Endothelial cell of umbilical vein (primary cell): ENCODE measurements around the gene MRPS6. TPM values are rescaled to one million over a fixed set of nuclear protein-coding genes. Genes with fewer than 3 reads are reported as not detected.

Source experiments
- BruUV-seq: library from RNA; stranded (reverse); fragments of 400-500 nt; replicated peaks from 2 replicates; lab custom pipeline; 2021; lab: Mats Ljungman, UMichigan
- CTCF ChIA-PET: fragments of 300-600, 350-600 bp; sonication (Branson Sonifier 250); formaldehyde crosslinking; loops from one replicate; lab custom pipeline; 2021; ENCODE audit warnings: antibody characterized with exemption, inconsistent platforms; lab: Charles Lee
- POLR2A ChIA-PET: fragments of 300-600, 350-600 bp; sonication (Branson Sonifier 250); formaldehyde crosslinking; loops from one replicate; lab custom pipeline; 2021; ENCODE audit warnings: antibody characterized with exemption, inconsistent platforms; lab: Charles Lee
- DNase-seq: peaks from one replicate; pipeline ENCODE4 v3.0.0-alpha.2; 2011; ENCODE audit warnings: low read depth, low spot score
- FAIRE-seq: peaks from 2 replicates; lab custom pipeline; 2011; peaks lifted over from hg19 to GRCh38; lab: Jason Lieb, UNC
- H2AFZ ChIP-seq: 2 replicates; pipeline ENCODE4 v1.6.0; 2012; ENCODE audit warnings: low read depth, low read length, control low read depth, inconsistent platforms
- H3K27ac ChIP-seq: 2 replicates; pipeline ENCODE4 v1.5.1; 2011; ENCODE audit warnings: low read depth, mild to moderate bottlenecking, control low read depth, low read length, moderate library complexity; ENCODE audit not compliant: insufficient read depth
- H3K27me3 ChIP-seq, 2 experiments: 2 replicates each; pipeline versions ENCODE4 v1.6.0 to v1.6.1; 2011; ENCODE audit warnings: low read length in 2 of 2, mixed read lengths in 1 of 2; ENCODE audit not compliant: control insufficient read depth in 2 of 2, insufficient read depth in 2 of 2
- H3K36me3 ChIP-seq, 2 experiments: 2 replicates in 1 of 2; 3 replicates in 1 of 2; pipeline ENCODE4 v1.5.1; 2011; ENCODE audit warnings: low read length in 2 of 2, mild to moderate bottlenecking in 1 of 2, moderate library complexity in 1 of 2; ENCODE audit not compliant: control insufficient read depth in 2 of 2, insufficient read depth in 2 of 2; ENCODE audit errors: extremely low read depth in 1 of 2
- H3K4me1 ChIP-seq: 3 replicates; pipeline ENCODE4 v1.5.1; 2011; ENCODE audit warnings: mild to moderate bottlenecking, low read length; ENCODE audit not compliant: control insufficient read depth, insufficient read depth; ENCODE audit errors: extremely low read depth
- H3K4me2 ChIP-seq: 2 replicates; pipeline ENCODE4 v1.6.1; 2011; ENCODE audit warnings: low read length, control low read depth, mixed read lengths; ENCODE audit not compliant: insufficient read depth
- H3K4me3 ChIP-seq, 3 experiments: fragments of 200-600 bp in 1 of 3; sonication (generic), shearing (Covaris generic) in 1 of 3; replicated peaks in 1 of 3; 2 replicates each; pipeline ENCODE4 v1.5.1; 2011 to 2016; ENCODE audit warnings: control low read depth in 3 of 3, low read length in 3 of 3, mild to moderate bottlenecking in 2 of 3, inconsistent platforms in 1 of 3, low read depth in 1 of 3, moderate library complexity in 1 of 3; ENCODE audit not compliant: insufficient read depth in 1 of 3
- H3K79me2 ChIP-seq: 2 replicates; pipeline ENCODE4 v1.6.0; 2012; ENCODE audit warnings: low read length, inconsistent platforms; ENCODE audit not compliant: control insufficient read depth, insufficient read depth
- H3K9ac ChIP-seq: replicated peaks from 2 replicates; pipeline ENCODE3; 2011; ENCODE audit warnings: low read length, control low read depth; ENCODE audit not compliant: insufficient read depth; ENCODE audit errors: extremely low read depth
- H3K9me1 ChIP-seq: replicated peaks from 3 replicates; pipeline ENCODE4 v1.6.0; 2011; ENCODE audit warnings: mild to moderate bottlenecking, low read length; ENCODE audit not compliant: control insufficient read depth, insufficient read depth; ENCODE audit errors: extremely low read depth
- H3K9me3 ChIP-seq: replicated peaks from 2 replicates; pipeline ENCODE4 v1.5.1; 2012; ENCODE audit warnings: low read length, inconsistent platforms; ENCODE audit not compliant: control insufficient read depth, insufficient read depth
- H4K20me1 ChIP-seq: replicated peaks from 2 replicates; pipeline ENCODE3; 2011; ENCODE audit warnings: mild to moderate bottlenecking, low read length; ENCODE audit not compliant: control insufficient read depth, insufficient read depth; ENCODE audit errors: extremely low read depth
- CTCF ChIP-seq, 2 donors: IDR thresholded peaks; 1 replicate in 1 of 2; 2 replicates in 1 of 2; pipeline ENCODE4 v1.5.1; 2011; ENCODE audit warnings: low read length in 2 of 2, mild to moderate bottlenecking in 2 of 2, moderate library complexity in 2 of 2, control low read depth in 1 of 2, inconsistent platforms in 1 of 2, low read depth in 1 of 2; ENCODE audit not compliant: insufficient read depth in 1 of 2; ENCODE audit errors: extremely low read depth in 1 of 2
- EZH2 ChIP-seq: IDR thresholded peaks from 2 replicates; pipeline ENCODE4 v1.6.1; 2012; ENCODE audit warnings: borderline replicate concordance, low read depth, mild to moderate bottlenecking, moderate library complexity, low read length, inconsistent platforms; ENCODE audit not compliant: severe bottlenecking
- FOS ChIP-seq: IDR thresholded peaks from 2 replicates; pipeline ENCODE4 v1.6.1; 2011; ENCODE audit warnings: mild to moderate bottlenecking, low read length, moderate library complexity, borderline replicate concordance; ENCODE audit not compliant: insufficient read depth
- GATA2 ChIP-seq: IDR thresholded peaks from 2 replicates; pipeline ENCODE4 v1.7.0; 2011; ENCODE audit warnings: low read depth, mild to moderate bottlenecking, moderate library complexity, mixed read lengths, low read length; ENCODE audit not compliant: insufficient read length, insufficient read depth
- JUN ChIP-seq: IDR thresholded peaks from 2 replicates; pipeline ENCODE4 v1.6.1; 2011; ENCODE audit warnings: borderline replicate concordance, low read depth; ENCODE audit not compliant: insufficient read length, insufficient read depth
- MAX ChIP-seq: IDR thresholded peaks from 2 replicates; pipeline ENCODE4 v1.6.1; 2011; ENCODE audit not compliant: insufficient read depth, insufficient read length
- MYC ChIP-seq: IDR thresholded peaks from one replicate; pipeline ENCODE4 v1.6.1; 2011; ENCODE audit warnings: mild to moderate bottlenecking, low read depth, low read length
- POLR2A ChIP-seq: IDR thresholded peaks from 2 replicates; pipeline ENCODE4 v1.6.1; 2012; ENCODE audit warnings: low read depth, mild to moderate bottlenecking, control low read depth, low read length
- POLR2AphosphoS5 ChIP-seq: IDR thresholded peaks from 2 replicates; pipeline ENCODE4 v1.6.1; 2012; ENCODE audit warnings: low read depth, mild to moderate bottlenecking, control low read depth, low read length, moderate library complexity; ENCODE audit not compliant: insufficient read depth
- dilution Hi-C: fragments of 300-500 bp; cut with MboI; formaldehyde crosslinking; loops from one replicate; pipeline ENCODE4 v1.15.0; 2019; ENCODE audit warnings: low sequenced_read_pairs; ENCODE audit not compliant: extremely low pct_ligation_motif_present
- intact Hi-C: fragments of 100-400 bp; cut with micrococcal nuclease; formaldehyde crosslinking; loops from one replicate; pipeline ENCODE4 v1.10.0; 2022
- polyA plus RNA-seq, 4 experiments: library from polyadenylated mRNA; depleted of rRNA in 3 of 4; stranded (reverse) in 3 of 4; unstranded in 1 of 4; fragments of >200 nt; gene quantifications; 2 replicates each; pipeline versions ENCODE4 v1.2.1 to v1.2.3, GENCODE V29; 2011 to 2012; ENCODE audit warnings: missing spikeins in 1 of 4
- total RNA-seq: library from RNA; stranded (reverse); gene quantifications from 2 replicates; pipeline ENCODE4 v1.2.3, GENCODE V29; 2021

Gene MRPS6
- total and polyA plus RNA-seq, 2 donors (not counting 3 experiments of a cell fraction or from before 2014, with no cell fraction given) = 19.8 to 37.2 TPM

GRCh38 chr21:34023691-34024373, 49.5 kb upstream of the MRPS6 start:
- CTCF ChIA-PET = interaction anchor here (1.4 to 2.3 kb wide), 2 partner anchors 11 to 100 kb away, joined by 4 to 6 read pairs; no protein-coding TSS in a partner anchor
- TF ChIP-seq POLR2AphosphoS5 (no peak), MAX (no peak), JUN (no peak), MYC (no peak), FOS (no peak), EZH2 (no peak), CTCF (IDR thresholded peaks at IDR 0.05; ENCODE audit: extremely low read depth in 1 of 2, insufficient read depth in 1 of 2, low read depth in 1 of 2, low read length in 2 of 2) (no peak), POLR2A (no peak), GATA2 (no peak)
- BruUV-seq = no TSS peak

More at GRCh38 chr21:34023691-34024373, 49.5 kb upstream of the MRPS6 start:
- FAIRE-seq = no peak
- DNase-seq = no peak
- H3K4me1 ChIP-seq = no peaks in the 10 kb centered on the region
- no peaks in the 10 kb centered on the region for H3K9me1 ChIP-seq
- H3K4me3 ChIP-seq = no peak overlapping the region
- no peak overlapping the region for H2AFZ ChIP-seq
- H3K27me3 ChIP-seq = peaks cover 10% of the 10 kb centered on the region in 2 experiments
- POLR2A ChIA-PET = no interaction called here
- dilution Hi-C loops = no loop called here
- intact Hi-C loops = no loop called here
- H4K20me1 ChIP-seq = no peaks in the 10 kb centered on the region
- no peak overlapping the region for H3K4me2 ChIP-seq
- no peaks in the 10 kb centered on the region for H3K79me2 ChIP-seq
- no peak overlapping the region for H3K9ac ChIP-seq
- no peaks in the 10 kb centered on the region for H3K36me3 ChIP-seq
- no peaks in the 10 kb centered on the region for H3K9me3 ChIP-seq
- no peak overlapping the region for H3K27ac ChIP-seq
